WTC11 (cell line): Measurements from ENCODE around the gene LATS1. TPM values are rescaled to one million over a fixed set of nuclear protein-coding genes. Genes with fewer than 3 reads are reported as not detected.

Source experiments
- ATAC-seq: fragments of 200-7000 bp; cut with Tn5 transposase; 2 replicates; pipeline ENCODE4 v1.10.0; 2021; ENCODE audit warnings: mild to moderate bottlenecking, moderate library complexity
- CTCF ChIA-PET: fragments of 300-600 bp; sonication (Branson Sonifier 250); formaldehyde crosslinking; loops from one replicate; lab custom pipeline; 2021; ENCODE audit warnings: antibody characterized with exemption; lab: Charles Lee
- POLR2A ChIA-PET: fragments of 350-600 bp; sonication (Branson Sonifier 250); formaldehyde crosslinking; loops from one replicate; lab custom pipeline; 2021; ENCODE audit warnings: antibody characterized with exemption; lab: Charles Lee
- DNase-seq: peaks from one replicate; pipeline ENCODE4 v3.0.0; 2021; ENCODE audit warnings: low spot score
- H3K27ac Mint-ChIP-seq: 2 replicates; pipeline ENCODE4 v1.8.0; 2021; ENCODE audit warnings: mixed read lengths
- H3K27me3 Mint-ChIP-seq: 2 replicates; pipeline ENCODE4 v1.8.0; 2021; ENCODE audit warnings: low read depth, mild to moderate bottlenecking, moderate library complexity, mixed read lengths
- H3K36me3 Mint-ChIP-seq: 2 replicates; pipeline ENCODE4 v1.8.0; 2021; ENCODE audit warnings: mixed read lengths
- H3K4me1 Mint-ChIP-seq: 2 replicates; pipeline ENCODE4 v1.8.0; 2022; ENCODE audit warnings: mixed read lengths
- H3K4me3 Mint-ChIP-seq: 2 replicates; pipeline ENCODE4 v1.8.0; 2021; ENCODE audit warnings: mild to moderate bottlenecking, moderate library complexity, mixed read lengths
- H3K9me3 Mint-ChIP-seq: 2 replicates; pipeline ENCODE4 v1.8.0; 2021; ENCODE audit warnings: mixed read lengths
- AFF4 ChIP-seq: sonication (generic); formaldehyde crosslinking; IDR thresholded peaks from 2 replicates; pipeline ENCODE4 v1.8.1; 2023; ENCODE audit warnings: mild to moderate bottlenecking, missing genetic modification reagents, borderline replicate concordance
- ATF1 ChIP-seq: sonication (generic); formaldehyde crosslinking; IDR thresholded peaks from 2 replicates; pipeline ENCODE4 v1.8.1; 2023; ENCODE audit warnings: mild to moderate bottlenecking, moderate library complexity, missing genetic modification reagents
- CBFB ChIP-seq: sonication (generic); formaldehyde crosslinking; IDR thresholded peaks from 2 replicates; pipeline ENCODE4 v1.8.1; 2022; ENCODE audit warnings: mild to moderate bottlenecking, low read depth, missing genetic modification reagents
- CREB1 ChIP-seq: sonication (generic); formaldehyde crosslinking; IDR thresholded peaks from 2 replicates; pipeline ENCODE4 v1.8.0; 2023; ENCODE audit warnings: mild to moderate bottlenecking, missing genetic modification reagents
- EMX1 ChIP-seq: fragments of 250-450 bp; sonication (Bioruptor Pico); IDR thresholded peaks from 2 replicates; pipeline ENCODE4 v1.8.0; 2021; ENCODE audit warnings: mild to moderate bottlenecking
- ETV6 ChIP-seq: sonication (generic); formaldehyde crosslinking; IDR thresholded peaks from 2 replicates; pipeline ENCODE4 v1.8.1; 2022; ENCODE audit warnings: mild to moderate bottlenecking, missing genetic modification reagents
- FOXK1 ChIP-seq: sonication (generic); formaldehyde crosslinking; IDR thresholded peaks from 2 replicates; pipeline ENCODE4 v1.8.0; 2022; ENCODE audit warnings: mild to moderate bottlenecking, moderate library complexity, missing genetic modification reagents
- FOXP4 ChIP-seq: sonication (generic); formaldehyde crosslinking; IDR thresholded peaks from 2 replicates; pipeline ENCODE4 v1.8.0; 2022; ENCODE audit warnings: mild to moderate bottlenecking, missing genetic modification reagents
- GABPB1 ChIP-seq: sonication (generic); formaldehyde crosslinking; IDR thresholded peaks from 2 replicates; pipeline ENCODE4 v1.8.1; 2023; ENCODE audit warnings: mild to moderate bottlenecking, missing genetic modification reagents
- IRF1 ChIP-seq: sonication (generic); formaldehyde crosslinking; IDR thresholded peaks from 2 replicates; pipeline ENCODE4 v1.8.0; 2023; ENCODE audit warnings: missing genetic modification reagents
- JAZF1 ChIP-seq: fragments of 250-450 bp; sonication (Bioruptor Pico); IDR thresholded peaks from 2 replicates; pipeline ENCODE4 v1.9.0; 2021; ENCODE audit warnings: moderate library complexity, mild to moderate bottlenecking, inconsistent platforms
- KAT7 ChIP-seq: sonication (generic); formaldehyde crosslinking; IDR thresholded peaks from 2 replicates; pipeline ENCODE4 v1.8.1; 2023; ENCODE audit warnings: missing genetic modification reagents, mild to moderate bottlenecking, borderline replicate concordance
- MAX ChIP-seq: sonication (generic); formaldehyde crosslinking; IDR thresholded peaks from 2 replicates; pipeline ENCODE4 v1.8.0; 2022; ENCODE audit warnings: mild to moderate bottlenecking, missing genetic modification reagents
- NFE2L1 ChIP-seq: sonication (generic); formaldehyde crosslinking; IDR thresholded peaks from 2 replicates; pipeline ENCODE4 v1.8.1; 2023; ENCODE audit warnings: missing genetic modification reagents
- NFYB ChIP-seq: sonication (generic); formaldehyde crosslinking; conservative IDR thresholded peaks from 2 replicates; pipeline ENCODE4 v1.8.0; 2022; ENCODE audit warnings: low read depth, missing genetic modification reagents
- NR1H2 ChIP-seq: sonication (generic); formaldehyde crosslinking; IDR thresholded peaks from 2 replicates; pipeline ENCODE4 v1.9.0; 2021; ENCODE audit warnings: mild to moderate bottlenecking, moderate library complexity, missing genetic modification reagents
- PRRX2 ChIP-seq: fragments of 250-450 bp; sonication (Bioruptor Pico); IDR thresholded peaks from 2 replicates; pipeline ENCODE4 v1.8.0; 2021; ENCODE audit warnings: mild to moderate bottlenecking
- SMAD3 ChIP-seq: sonication (generic); formaldehyde crosslinking; IDR thresholded peaks from 2 replicates; pipeline ENCODE4 v1.8.0; 2022; ENCODE audit warnings: missing genetic modification reagents, mild to moderate bottlenecking, borderline replicate concordance
- SMAD4 ChIP-seq: sonication (generic); formaldehyde crosslinking; IDR thresholded peaks from 2 replicates; pipeline ENCODE4 v1.8.0; 2022; ENCODE audit warnings: mild to moderate bottlenecking, missing genetic modification reagents
- SP1 ChIP-seq: sonication (generic); formaldehyde crosslinking; conservative IDR thresholded peaks from 2 replicates; pipeline ENCODE4 v1.8.1; 2022; ENCODE audit warnings: missing genetic modification reagents
- STAT6 ChIP-seq: sonication (generic); formaldehyde crosslinking; conservative IDR thresholded peaks from 2 replicates; pipeline ENCODE4 v1.8.1; 2023; ENCODE audit warnings: mild to moderate bottlenecking, low read depth, missing genetic modification reagents, moderate library complexity
- TEAD1 ChIP-seq: sonication (generic); formaldehyde crosslinking; IDR thresholded peaks from 2 replicates; pipeline ENCODE4 v1.8.0; 2022; ENCODE audit warnings: mild to moderate bottlenecking, missing genetic modification reagents
- TEAD4 ChIP-seq: sonication (generic); formaldehyde crosslinking; IDR thresholded peaks from 2 replicates; pipeline ENCODE4 v1.8.0; 2022; ENCODE audit warnings: mild to moderate bottlenecking, missing genetic modification reagents
- ZMAT4 ChIP-seq: fragments of 250-450 bp; sonication (Bioruptor Pico); IDR thresholded peaks from 2 replicates; pipeline ENCODE4 v1.9.0; 2021; ENCODE audit warnings: mild to moderate bottlenecking
- ZNF138 ChIP-seq: sonication (generic); formaldehyde crosslinking; conservative IDR thresholded peaks from 2 replicates; pipeline ENCODE4 v1.8.1; 2022; ENCODE audit warnings: mild to moderate bottlenecking, moderate library complexity, missing genetic modification reagents
- ZNF219 ChIP-seq: sonication (generic); formaldehyde crosslinking; IDR thresholded peaks from 2 replicates; pipeline ENCODE4 v1.8.0; 2023; ENCODE audit warnings: missing genetic modification reagents, mild to moderate bottlenecking, borderline replicate concordance
- ZSCAN18 ChIP-seq: fragments of 250-450 bp; sonication (Bioruptor Pico); IDR thresholded peaks from 2 replicates; pipeline ENCODE4 v2.1.2; 2022; ENCODE audit warnings: mild to moderate bottlenecking, moderate library complexity
- total RNA-seq: library from RNA; stranded (reverse); gene quantifications from 3 replicates; pipeline ENCODE4 v1.2.3, GENCODE V29; 2021

Gene LATS1
- total RNA-seq, 1 experiment from 2014 or later: 24.2 TPM

- TF ChIP-seq FOXK1 (CRISPR knock-in tag): no peak
- TF ChIP-seq KAT7: no peak
Measured at GRCh38 chr6:149696901-149697300, 21.0 kb downstream of the LATS1 start (continued).

GRCh38 chr6:149694921-149695320 is 23.0 kb downstream of the LATS1 start:
- Mint-ChIP-seq H3K27me3 (no peaks in the 10 kb centered on the region), H3K9me3 (no peaks in the 10 kb centered on the region), H3K4me3 (no peak overlapping the region), H3K27ac (no peak overlapping the region), H3K4me1 (no peaks in the 10 kb centered on the region), H3K36me3 (peaks cover 19% of the 10 kb centered on the region)
- ChIA-PET CTCF (no interaction called here), POLR2A (no interaction called here)
- DNase-seq: no peak
- ATAC-seq: no peak
- TF ChIP-seq EMX1: no peak
- TF ChIP-seq ZNF219 (CRISPR knock-in tag): no peak
- no peak for TF ChIP-seq NFYB
- TF ChIP-seq JAZF1 (CRISPR knock-in tag): no peak
- TF ChIP-seq SMAD4 (CRISPR knock-in tag): no peak
- no peak for TF ChIP-seq NR1H2 (CRISPR knock-in tag)
- no peak for TF ChIP-seq ATF1 (CRISPR knock-in tag)
- no peak for TF ChIP-seq ZMAT4 (CRISPR knock-in tag)
- TF ChIP-seq GABPB1 (CRISPR knock-in tag): no peak
- no peak for TF ChIP-seq ZNF138 (CRISPR knock-in tag)
- TF ChIP-seq MAX (CRISPR knock-in tag): no peak
- TF ChIP-seq ETV6 (CRISPR knock-in tag): no peak
- TF ChIP-seq TEAD1 (CRISPR knock-in tag): no peak
- TF ChIP-seq ZSCAN18 (CRISPR knock-in tag): no peak
- TF ChIP-seq PRRX2 (CRISPR knock-in tag): no peak
- TF ChIP-seq STAT6 (CRISPR knock-in tag): no peak
- no peak for TF ChIP-seq CBFB (CRISPR knock-in tag)
- no peak for TF ChIP-seq TEAD4 (CRISPR knock-in tag)
- no peak for TF ChIP-seq SP1

GRCh38 chr6:149691201-149691600 is 26.7 kb downstream of the LATS1 start:
- H3K4me3 Mint-ChIP-seq: no peak overlapping the region
- ATAC-seq (no peak), DNase-seq (no peak)
- POLR2A ChIA-PET: no interaction called here
- H3K36me3 Mint-ChIP-seq: peaks cover 33% of the 10 kb centered on the region
- peaks cover 2% of the 10 kb centered on the region; the same call in 1 of the 2 replicates for H3K4me1 Mint-ChIP-seq
- H3K9me3 Mint-ChIP-seq: no peaks in the 10 kb centered on the region
- H3K27me3 Mint-ChIP-seq: no peaks in the 10 kb centered on the region
- no peak overlapping the region for H3K27ac Mint-ChIP-seq
- CTCF ChIA-PET: no interaction called here
- TF ChIP-seq SMAD3 (CRISPR knock-in tag) (no peak), CBFB (CRISPR knock-in tag) (no peak), AFF4 (CRISPR knock-in tag) (no peak), CREB1 (CRISPR knock-in tag) (no peak), FOXP4 (CRISPR knock-in tag) (no peak), IRF1 (CRISPR knock-in tag) (no peak), NFE2L1 (no peak)
